PC-3 (cell line): Measurements from ENCODE around the gene CD1B.

Experiments used
- EZH2 ChIP-seq: fragments of 300-600 bp; sonication (generic); IDR thresholded peaks from one replicate; pipeline ENCODE4 v1.6.1; 2017; ENCODE audit warnings: antibody characterized with exemption, mild to moderate bottlenecking, low read length; ENCODE audit not compliant: unreplicated experiment
- EZH2phosphoT487 ChIP-seq: fragments of 300-600 bp; sonication (generic); IDR thresholded peaks from 2 replicates; pipeline ENCODE4 v1.6.1; 2018; ENCODE audit warnings: mild to moderate bottlenecking, antibody characterized with exemption, low read length, borderline replicate concordance
- TF ChIP-seq, protein P1 (sequence below): fragments of 300-600 bp; sonication (generic); conservative IDR thresholded peaks from 2 replicates; pipeline ENCODE4 v1.5.1; 2017; ENCODE audit warnings: antibody characterized with exemption, low read depth, mild to moderate bottlenecking, low read length

DNA sequence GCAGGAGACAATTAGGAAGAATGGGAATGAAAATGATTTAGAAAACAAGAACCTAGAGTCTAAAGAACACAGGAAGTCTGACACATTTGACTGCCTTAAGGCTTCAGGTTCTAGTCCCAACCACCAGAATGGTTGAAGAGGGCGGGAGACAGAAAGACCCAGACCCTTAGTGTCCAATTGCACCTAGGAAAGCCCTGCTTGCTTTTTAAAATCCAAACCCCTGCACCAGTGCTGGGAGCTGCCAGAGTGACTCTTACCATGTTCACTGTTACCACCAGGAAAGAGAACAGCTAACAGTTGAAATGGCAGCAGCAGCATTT is 265 bp downstream of the CD1B start:
- TF ChIP-seq, protein P1, sequence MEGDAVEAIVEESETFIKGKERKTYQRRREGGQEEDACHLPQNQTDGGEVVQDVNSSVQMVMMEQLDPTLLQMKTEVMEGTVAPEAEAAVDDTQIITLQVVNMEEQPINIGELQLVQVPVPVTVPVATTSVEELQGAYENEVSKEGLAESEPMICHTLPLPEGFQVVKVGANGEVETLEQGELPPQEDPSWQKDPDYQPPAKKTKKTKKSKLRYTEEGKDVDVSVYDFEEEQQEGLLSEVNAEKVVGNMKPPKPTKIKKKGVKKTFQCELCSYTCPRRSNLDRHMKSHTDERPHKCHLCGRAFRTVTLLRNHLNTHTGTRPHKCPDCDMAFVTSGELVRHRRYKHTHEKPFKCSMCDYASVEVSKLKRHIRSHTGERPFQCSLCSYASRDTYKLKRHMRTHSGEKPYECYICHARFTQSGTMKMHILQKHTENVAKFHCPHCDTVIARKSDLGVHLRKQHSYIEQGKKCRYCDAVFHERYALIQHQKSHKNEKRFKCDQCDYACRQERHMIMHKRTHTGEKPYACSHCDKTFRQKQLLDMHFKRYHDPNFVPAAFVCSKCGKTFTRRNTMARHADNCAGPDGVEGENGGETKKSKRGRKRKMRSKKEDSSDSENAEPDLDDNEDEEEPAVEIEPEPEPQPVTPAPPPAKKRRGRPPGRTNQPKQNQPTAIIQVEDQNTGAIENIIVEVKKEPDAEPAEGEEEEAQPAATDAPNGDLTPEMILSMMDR, result no peak
- no peak for TF ChIP-seq EZH2phosphoT487
- TF ChIP-seq EZH2, result no peak
